WI38 (cell line): ENCODE results near the gene CCNT2.

Source experiments
- H3K4me3 ChIP-seq: 2 replicates; pipeline ENCODE4 v1.5.1; 2011; ENCODE audit warnings: low read depth, mild to moderate bottlenecking, control low read depth, low read length
- CTCF ChIP-seq: IDR thresholded peaks from 2 replicates; pipeline ENCODE4 v1.5.1; 2012; ENCODE audit warnings: low read depth, mild to moderate bottlenecking, control low read depth, low read length

CCNT2 gene

DNA sequence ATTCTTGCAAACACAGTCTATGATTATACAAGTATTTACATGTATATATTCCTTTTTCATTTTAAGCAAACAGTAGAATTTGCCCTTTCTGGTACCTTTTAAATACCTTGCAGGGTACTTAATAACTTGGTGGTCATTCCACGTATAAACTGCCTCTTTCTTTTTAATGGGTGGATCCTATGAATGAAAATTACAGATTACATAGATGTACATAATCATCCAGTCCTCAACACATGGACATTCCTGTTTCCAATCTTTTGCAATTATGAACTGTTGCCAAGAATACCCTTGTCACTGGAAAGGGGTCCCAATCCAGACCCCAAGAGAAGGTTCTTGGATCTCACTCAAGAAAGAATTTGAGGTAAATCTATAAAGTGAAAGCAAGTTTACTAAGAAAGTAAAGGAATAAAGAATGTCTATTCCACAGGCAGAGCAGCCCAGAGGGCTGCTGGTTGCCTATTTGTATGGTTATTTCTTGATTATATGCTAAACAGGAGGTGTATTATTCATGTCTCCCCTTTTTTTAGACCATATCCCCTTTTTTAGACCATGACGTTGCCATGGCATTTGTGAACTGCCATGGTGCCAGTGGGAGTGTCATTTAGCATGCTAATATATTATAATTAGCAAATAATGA is 7.7 kb upstream of the CCNT2 start:
- TF ChIP-seq CTCF = no peak
- H3K4me3 ChIP-seq = no peak overlapping the region

DNA sequence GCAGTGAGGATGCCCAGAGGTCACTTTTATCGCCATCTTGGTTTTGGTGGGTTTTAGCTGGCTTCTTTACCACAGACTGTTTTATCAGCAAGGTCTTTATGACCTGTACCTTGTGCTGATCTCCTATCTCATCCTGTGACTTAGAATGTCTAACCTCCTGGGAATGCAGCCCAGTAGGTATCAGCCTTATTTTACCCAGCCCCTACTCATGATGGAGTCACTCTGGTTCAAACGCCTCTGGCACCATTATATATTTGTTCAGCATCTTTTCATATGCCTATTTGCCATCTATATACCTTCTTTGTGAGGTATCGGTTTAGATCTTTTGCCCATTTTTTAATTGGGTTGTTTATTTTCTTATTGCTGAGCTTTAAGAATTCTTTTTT is 7.2 kb upstream of the CCNT2 start:
- TF ChIP-seq CTCF = no peak

DNA sequence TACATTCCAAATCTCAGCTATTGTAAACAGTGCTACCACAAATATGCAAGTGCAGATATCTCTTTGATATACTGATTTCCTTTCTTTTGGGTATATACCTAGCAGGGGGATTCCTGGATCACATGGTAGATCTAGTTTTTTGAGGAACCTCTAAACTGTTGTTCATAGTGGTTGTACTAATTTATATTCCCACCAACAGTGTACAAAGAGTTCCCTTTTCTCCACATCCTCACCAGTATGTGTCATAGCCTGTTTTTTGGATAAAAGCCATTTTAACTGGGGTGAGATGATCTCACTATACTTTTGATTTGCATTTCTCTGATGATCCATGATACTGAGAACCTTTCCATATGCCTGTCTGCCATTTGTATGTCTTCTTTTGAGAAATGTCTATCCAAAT is 6.3 kb upstream of the CCNT2 start:
- H3K4me3 ChIP-seq = no peak overlapping the region
- TF ChIP-seq CTCF = no peak

More for the DNA sequence above, 7.2 kb upstream of the CCNT2 start:
- no peak overlapping the region for H3K4me3 ChIP-seq

GRCh38 chr2:134917360-134917865 is 1.2 kb upstream of the CCNT2 start:
- no peak for TF ChIP-seq CTCF
- peak overlapping the region; percentile 92 for H3K4me3 ChIP-seq

- H3K4me3 ChIP-seq = peak overlapping the region; percentile 92
- TF ChIP-seq CTCF = no peak
Measured at GRCh38 chr2:134917888-134918525, 615 bp upstream of the CCNT2 start.

GRCh38 chr2:134919341-134920210 is 954 bp downstream of the CCNT2 start:
- peak overlapping the region; percentile 92 for H3K4me3 ChIP-seq
- no peak for TF ChIP-seq CTCF

DNA sequence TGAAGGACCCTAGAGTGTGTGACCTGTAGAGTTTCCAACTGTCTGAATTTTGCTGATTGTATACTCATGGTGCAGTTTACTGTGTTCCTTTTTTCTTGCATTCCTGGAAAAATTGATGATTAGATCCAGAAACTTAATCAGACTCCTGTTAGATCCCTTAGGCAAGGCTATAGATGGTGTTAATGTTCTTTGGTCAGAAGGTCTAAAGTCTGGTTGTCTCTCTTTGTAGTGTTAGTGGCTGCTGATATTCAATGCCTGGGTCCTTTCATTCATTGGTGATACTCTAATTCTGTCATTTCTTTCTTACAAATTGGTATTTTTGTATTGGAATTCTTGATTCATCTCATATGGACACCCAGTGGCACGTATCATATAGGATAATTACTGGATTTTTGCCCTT is 6.3 kb downstream of the CCNT2 start:
- H3K4me3 ChIP-seq = no peak overlapping the region
- TF ChIP-seq CTCF = no peak
